ENCODE data around the gene ARL4C.

- TF ChIP-seq, protein P1, sequence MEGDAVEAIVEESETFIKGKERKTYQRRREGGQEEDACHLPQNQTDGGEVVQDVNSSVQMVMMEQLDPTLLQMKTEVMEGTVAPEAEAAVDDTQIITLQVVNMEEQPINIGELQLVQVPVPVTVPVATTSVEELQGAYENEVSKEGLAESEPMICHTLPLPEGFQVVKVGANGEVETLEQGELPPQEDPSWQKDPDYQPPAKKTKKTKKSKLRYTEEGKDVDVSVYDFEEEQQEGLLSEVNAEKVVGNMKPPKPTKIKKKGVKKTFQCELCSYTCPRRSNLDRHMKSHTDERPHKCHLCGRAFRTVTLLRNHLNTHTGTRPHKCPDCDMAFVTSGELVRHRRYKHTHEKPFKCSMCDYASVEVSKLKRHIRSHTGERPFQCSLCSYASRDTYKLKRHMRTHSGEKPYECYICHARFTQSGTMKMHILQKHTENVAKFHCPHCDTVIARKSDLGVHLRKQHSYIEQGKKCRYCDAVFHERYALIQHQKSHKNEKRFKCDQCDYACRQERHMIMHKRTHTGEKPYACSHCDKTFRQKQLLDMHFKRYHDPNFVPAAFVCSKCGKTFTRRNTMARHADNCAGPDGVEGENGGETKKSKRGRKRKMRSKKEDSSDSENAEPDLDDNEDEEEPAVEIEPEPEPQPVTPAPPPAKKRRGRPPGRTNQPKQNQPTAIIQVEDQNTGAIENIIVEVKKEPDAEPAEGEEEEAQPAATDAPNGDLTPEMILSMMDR (conservative IDR thresholded peaks at IDR 0.05): no peak
- TF ChIP-seq EZH2 (IDR thresholded peaks at IDR 0.05; ENCODE audit: low read depth): no peak
These were observed 49.7 kb downstream of the ARL4C start for GRCh38 chr2:234447189-234447588.
